Left lung (tissue), 10 donors: ENCODE results near the gene UBE3D. TPM values are rescaled to one million over a fixed set of nuclear protein-coding genes. Genes with fewer than 3 reads are reported as not detected.
"Not testable (repeated sequence)": the region's sequence is repeated elsewhere in the genome, so short reads cannot be mapped to it uniquely, and the experiment has no call there.

Source experiments
- ATAC-seq: fragments of 200-7000 bp; cut with Tn5 transposase; one replicate; pipeline ENCODE4 v1.9.1; 2020; ENCODE audit warnings: moderate library complexity
- DNase-seq, 4 donors: peaks; one replicate each; pipeline ENCODE4 v3.0.0-alpha.2; 2013 to 2020
- H3K27ac ChIP-seq, 2 donors: fragments of 200-600 bp; sonication (generic) in 1 of 2; one replicate each; pipeline versions ENCODE4 v1.5.0 to v1.8.0; 2020 to 2021
- H3K27me3 ChIP-seq, 2 donors: fragments of 200-600 bp; sonication (generic) in 1 of 2; one replicate each; pipeline versions ENCODE4 v1.5.0 to v1.8.0; 2020 to 2021
- H3K36me3 ChIP-seq, 2 donors: fragments of 200-600 bp; sonication (generic) in 1 of 2; one replicate each; pipeline versions ENCODE4 v1.5.0 to v1.8.0; 2020 to 2021
- H3K4me1 ChIP-seq, 2 donors: fragments of 200-600 bp; one replicate each; pipeline ENCODE4 v1.8.0; 2021
- H3K4me3 ChIP-seq, 2 donors: fragments of 200-600 bp; sonication (generic) in 1 of 2; one replicate each; pipeline versions ENCODE4 v1.5.0 to v1.8.0; 2020 to 2021; ENCODE audit warnings: mild to moderate bottlenecking in 1 of 2
- H3K9me3 ChIP-seq, 2 donors: fragments of 200-600 bp; sonication (generic) in 1 of 2; one replicate each; pipeline versions ENCODE4 v1.5.0 to v1.8.0; 2020 to 2021
- intact Hi-C, 2 donors: fragments of 100-400 bp; cut with DNase I; formaldehyde crosslinking; loops; one replicate each; pipeline versions ENCODE4 v1.11.2 to v1.14.2; 2022
- polyA plus RNA-seq, 6 donors: library from polyadenylated mRNA; unstranded; fragments of 120-200 nt; gene quantifications; one replicate each; pipeline ENCODE4 v1.2.1, GENCODE V29; 2013; ENCODE audit not compliant: insufficient read length in 6 of 6
- total RNA-seq, 2 donors: library from RNA; stranded (reverse); fragmentation: NEBNext Ultra II Directional; extraction: Animal tissue kit (Norgen Biotek cat#: 25700); gene quantifications; one replicate each; pipeline ENCODE4 v1.2.1, GENCODE V29; 2021
- TF ChIP-seq, protein P1 (sequence below), 2 donors: fragments of 200-600 bp; sonication (generic) in 1 of 2; IDR thresholded peaks; one replicate each; pipeline versions ENCODE4 v1.5.0 to v1.8.0; 2021; ENCODE audit warnings: antibody characterized with exemption in 2 of 2
- donor health status: DM: no; HTN: yes; CAD: no.
- donor health status: DM: no; HTN: no; CAD: no.

The UBE3D gene
- total and polyA plus RNA-seq, 8 donors = 4.1 to 10.9 (median 8.9) TPM

DNA sequence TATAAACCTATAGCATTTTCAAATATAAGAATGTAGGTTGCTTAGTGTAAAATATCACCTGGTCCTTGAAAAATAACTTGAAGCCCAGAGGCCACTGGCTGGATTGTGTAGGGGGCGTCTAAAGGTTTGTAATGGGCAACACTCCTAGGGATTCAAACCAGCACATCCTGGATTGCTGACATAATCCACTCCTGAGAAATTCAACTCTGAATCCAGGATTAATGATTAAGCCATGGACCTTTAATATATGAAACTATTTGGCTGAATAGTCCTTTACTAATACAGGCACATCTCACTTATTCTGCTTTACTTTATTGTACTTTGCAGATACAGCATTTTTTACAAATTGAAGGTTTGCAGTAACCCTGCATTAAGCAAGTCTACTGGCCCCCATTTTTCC is 160.8 kb downstream of the UBE3D start:
- no peaks in the 10 kb centered on the region for H3K27me3 ChIP-seq
- TF ChIP-seq, protein P1, sequence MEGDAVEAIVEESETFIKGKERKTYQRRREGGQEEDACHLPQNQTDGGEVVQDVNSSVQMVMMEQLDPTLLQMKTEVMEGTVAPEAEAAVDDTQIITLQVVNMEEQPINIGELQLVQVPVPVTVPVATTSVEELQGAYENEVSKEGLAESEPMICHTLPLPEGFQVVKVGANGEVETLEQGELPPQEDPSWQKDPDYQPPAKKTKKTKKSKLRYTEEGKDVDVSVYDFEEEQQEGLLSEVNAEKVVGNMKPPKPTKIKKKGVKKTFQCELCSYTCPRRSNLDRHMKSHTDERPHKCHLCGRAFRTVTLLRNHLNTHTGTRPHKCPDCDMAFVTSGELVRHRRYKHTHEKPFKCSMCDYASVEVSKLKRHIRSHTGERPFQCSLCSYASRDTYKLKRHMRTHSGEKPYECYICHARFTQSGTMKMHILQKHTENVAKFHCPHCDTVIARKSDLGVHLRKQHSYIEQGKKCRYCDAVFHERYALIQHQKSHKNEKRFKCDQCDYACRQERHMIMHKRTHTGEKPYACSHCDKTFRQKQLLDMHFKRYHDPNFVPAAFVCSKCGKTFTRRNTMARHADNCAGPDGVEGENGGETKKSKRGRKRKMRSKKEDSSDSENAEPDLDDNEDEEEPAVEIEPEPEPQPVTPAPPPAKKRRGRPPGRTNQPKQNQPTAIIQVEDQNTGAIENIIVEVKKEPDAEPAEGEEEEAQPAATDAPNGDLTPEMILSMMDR (IDR thresholded peaks at IDR 0.05) = no peak

DNA sequence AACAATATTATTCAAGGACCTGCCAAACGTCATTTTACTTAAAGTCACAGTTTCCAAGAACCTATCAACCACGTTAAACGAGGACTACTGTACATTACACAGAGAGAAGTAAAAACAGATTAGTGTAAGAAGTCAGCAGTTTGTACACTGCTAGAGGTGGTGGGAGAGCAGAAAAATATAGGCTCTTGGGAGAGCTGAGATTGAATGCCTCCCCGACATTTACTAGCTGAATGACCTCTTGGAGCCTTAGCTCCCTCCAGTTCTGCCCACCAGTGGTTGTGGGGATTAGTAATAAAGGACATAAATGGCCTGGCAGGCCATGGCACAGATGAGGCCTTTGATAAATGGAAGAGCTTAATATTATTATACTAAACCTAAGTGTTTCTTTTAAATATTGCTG is 161.4 kb downstream of the UBE3D start:
- no peak for DNase-seq
- Histone ChIP-seq H3K4me3 (no peak overlapping the region), H3K27ac (no peak overlapping the region), H3K36me3 (no peaks in the 10 kb centered on the region), H3K4me1 (no peaks in the 10 kb centered on the region), H3K27me3 (no peaks in the 10 kb centered on the region), H3K9me3 (no peaks in the 10 kb centered on the region)
- TF ChIP-seq, protein P1 (IDR thresholded peaks at IDR 0.05) = no peak
- no peak for ATAC-seq
- intact Hi-C loops = no loop called here

More for the DNA sequence above, 160.8 kb downstream of the UBE3D start:
- ATAC-seq (no peak), DNase-seq (no peak)
- Histone ChIP-seq H3K36me3 (no peaks in the 10 kb centered on the region), H3K27ac (no peak overlapping the region), H3K4me1 (no peaks in the 10 kb centered on the region), H3K4me3 (no peak overlapping the region), H3K9me3 (no peaks in the 10 kb centered on the region)
- intact Hi-C loops = no loop called here

DNA sequence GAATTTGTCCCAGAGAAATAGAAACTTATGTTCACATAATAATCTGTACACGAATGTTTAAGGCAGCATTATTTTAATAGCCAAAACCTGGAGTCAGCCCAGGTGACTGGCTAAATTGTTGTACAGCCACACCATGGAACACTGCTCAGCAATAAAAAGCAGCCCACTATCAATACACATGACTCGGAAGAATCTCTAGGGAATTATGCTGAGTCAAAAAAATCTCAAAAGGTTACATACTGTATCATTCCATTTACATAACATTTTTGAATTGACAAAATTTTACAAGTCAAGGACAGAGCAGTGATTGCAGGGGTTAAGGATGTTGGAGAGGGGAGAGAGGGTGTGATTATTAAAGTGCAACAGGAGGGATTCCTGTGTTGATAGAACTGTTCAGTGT is 163.4 kb downstream of the UBE3D start:
- H3K36me3 ChIP-seq = no peaks in the 10 kb centered on the region
- no peak for ATAC-seq
- no peak overlapping the region for H3K27ac ChIP-seq
- no peak for DNase-seq
- TF ChIP-seq, protein P1 (IDR thresholded peaks at IDR 0.05) = no peak
- H3K4me3 ChIP-seq = no peak overlapping the region
- H3K4me1 ChIP-seq = no peaks in the 10 kb centered on the region
- H3K9me3 ChIP-seq = no peaks in the 10 kb centered on the region
- intact Hi-C loops = no loop called here
- H3K27me3 ChIP-seq = no peaks in the 10 kb centered on the region

DNA sequence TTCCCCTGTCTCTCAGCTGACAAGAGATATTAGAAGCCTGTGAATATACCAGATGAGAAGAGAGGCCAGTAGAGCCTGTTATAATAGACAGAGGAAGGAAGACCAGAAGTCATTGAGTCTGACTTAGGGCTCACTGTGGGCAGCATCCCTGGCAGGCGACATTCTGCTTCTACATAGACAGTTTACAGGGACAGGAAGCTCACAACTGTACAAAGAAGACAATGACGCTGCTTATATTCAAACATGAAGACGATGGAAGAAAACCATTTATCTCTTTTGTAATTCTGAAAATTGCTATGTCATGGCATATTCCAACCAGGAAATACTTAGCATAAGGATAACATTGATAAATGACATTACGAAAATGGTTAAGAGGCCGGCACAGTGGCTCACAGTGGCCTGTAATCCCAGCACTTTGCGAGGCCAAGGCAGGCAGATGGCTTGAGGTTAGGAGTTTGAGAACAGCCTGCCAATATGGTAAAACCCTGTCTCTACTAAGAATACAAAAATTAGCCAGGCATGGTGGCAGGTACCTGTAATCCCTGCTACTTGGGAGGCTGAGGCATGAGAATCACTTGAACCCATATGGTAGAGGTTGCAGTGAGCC is 170.9 kb downstream of the UBE3D start:
- Histone ChIP-seq H3K36me3 (peaks cover 0 to 4% of the 10 kb centered on the region in 2 donors), H3K9me3 (no peaks in the 10 kb centered on the region), H3K27me3 (no peaks in the 10 kb centered on the region), H3K4me1 (no peaks in the 10 kb centered on the region), H3K27ac (no peak overlapping the region), H3K4me3 (no peak overlapping the region)
- no peak for ATAC-seq
- TF ChIP-seq, protein P1 (IDR thresholded peaks at IDR 0.05) = no peak
- no peak for DNase-seq
- intact Hi-C loops = no loop called here

DNA sequence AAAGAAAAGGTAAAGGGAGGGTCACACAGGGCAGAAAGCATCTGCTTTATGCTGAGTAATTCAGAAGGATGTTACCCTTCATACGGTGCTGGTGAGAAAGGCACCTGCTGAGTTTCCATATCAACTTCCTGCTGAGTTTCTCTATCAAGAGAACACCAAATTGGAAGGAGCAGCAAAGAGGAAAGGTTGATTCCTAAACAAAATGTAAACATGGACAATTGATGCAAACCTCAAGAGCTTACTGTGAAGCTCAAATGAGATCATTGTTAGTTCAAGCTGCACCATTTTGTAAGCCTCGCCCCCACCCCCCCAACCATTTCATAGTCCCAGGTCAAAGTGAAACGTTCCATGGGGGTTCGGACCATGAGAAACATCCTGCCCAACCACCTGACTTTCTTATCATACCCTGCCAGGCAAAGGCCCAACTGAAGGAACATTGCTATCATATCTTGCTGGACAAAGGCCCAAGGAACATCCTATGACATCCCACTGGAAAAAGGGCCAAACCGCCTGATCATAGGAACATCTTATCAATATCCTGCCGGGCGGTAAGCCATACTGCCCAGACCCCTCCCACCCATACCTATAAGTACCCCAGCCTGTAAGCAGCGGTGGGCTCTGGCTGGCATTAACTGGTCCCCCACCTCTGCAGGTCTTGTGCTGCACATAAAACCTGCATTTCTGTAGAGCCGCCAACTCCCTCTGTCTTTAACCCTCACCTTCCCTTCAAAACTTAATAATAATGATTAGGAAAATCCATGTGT is 171.6 kb downstream of the UBE3D start:
- H3K4me3 ChIP-seq = no peak overlapping the region
- no peak for DNase-seq
- no peak for ATAC-seq
- H3K4me1 ChIP-seq = no peaks in the 10 kb centered on the region
- no peaks in the 10 kb centered on the region for H3K27me3 ChIP-seq
- peaks cover 0 to 4% of the 10 kb centered on the region in 2 donors for H3K36me3 ChIP-seq
- H3K27ac ChIP-seq = no peak overlapping the region
- no peaks in the 10 kb centered on the region for H3K9me3 ChIP-seq
- TF ChIP-seq, protein P1 (IDR thresholded peaks at IDR 0.05) = no peak
- intact Hi-C loops = no loop called here

DNA sequence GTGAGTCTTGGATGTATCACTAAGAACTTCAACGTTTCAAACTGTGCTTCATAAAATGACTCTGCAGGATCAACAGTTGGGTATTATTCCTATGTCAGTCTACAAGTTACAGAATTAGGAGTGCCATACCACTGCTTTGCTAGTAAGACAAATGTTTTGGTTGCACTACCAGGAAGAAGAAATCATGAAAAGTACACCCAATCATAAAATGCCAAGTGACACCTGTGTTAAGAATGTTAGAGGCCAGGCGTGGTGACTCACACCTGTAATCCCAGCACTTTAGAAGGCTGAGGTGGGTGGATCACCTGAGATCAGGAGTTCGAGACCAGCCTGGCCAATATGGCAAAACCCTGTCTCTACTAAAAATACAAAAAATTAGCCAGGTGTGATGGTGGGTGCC is 174.1 kb downstream of the UBE3D start:
- DNase-seq, H3K9me3 ChIP-seq, H3K27ac ChIP-seq, H3K4me3 ChIP-seq, H3K36me3 ChIP-seq, H3K27me3 ChIP-seq, intact Hi-C loops, H3K4me1 ChIP-seq, ATAC-seq: not testable (repeated sequence)
